NCI-H524 (cell line): Measurements from ENCODE around the gene CHST11.

ENCODE experiments used
- DNase-seq, 2 experiments: peaks; one replicate each; lab custom pipeline; 2025; lab: John Stamatoyannopoulos, UW

Gene CHST11

DNA sequence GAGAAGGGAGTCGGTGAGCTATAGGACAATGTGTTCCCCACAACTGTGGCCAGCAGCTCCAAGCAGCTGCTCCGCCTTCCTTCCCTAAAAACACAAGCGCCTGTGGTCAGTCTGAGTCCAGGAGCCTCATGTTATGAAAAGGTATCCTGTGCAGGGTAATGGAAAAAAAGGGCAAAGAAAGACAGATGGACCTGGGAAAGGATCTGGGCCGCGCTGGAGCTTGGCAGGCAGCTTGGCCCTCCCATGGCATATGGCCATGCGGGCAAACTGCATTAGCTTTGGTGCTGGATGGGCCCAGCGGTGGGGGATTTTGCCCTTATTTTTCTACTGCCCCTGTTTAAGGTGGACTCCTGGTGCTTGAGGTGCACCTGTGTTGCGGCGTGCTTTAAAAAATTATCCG lies 23.7 kb upstream of the CHST11 start:
- DNase-seq: peak; percentile 35 to 57

GRCh38 chr12:104434129-104434528 lies 22.6 kb upstream of the CHST11 start:
- DNase-seq: no peak

- DNase-seq: no peak
These were observed 21.6 kb upstream of the CHST11 start for GRCh38 chr12:104435175-104435574.

- DNase-seq: no peak
These were observed 21.0 kb upstream of the CHST11 start for GRCh38 chr12:104435765-104436164.

GRCh38 chr12:104436790-104437189 lies 20.0 kb upstream of the CHST11 start:
- DNase-seq: no peak

GRCh38 chr12:104438134-104438533 lies 18.6 kb upstream of the CHST11 start:
- no peak for DNase-seq

GRCh38 chr12:104439137-104439536 lies 17.6 kb upstream of the CHST11 start:
- DNase-seq: no peak

DNA sequence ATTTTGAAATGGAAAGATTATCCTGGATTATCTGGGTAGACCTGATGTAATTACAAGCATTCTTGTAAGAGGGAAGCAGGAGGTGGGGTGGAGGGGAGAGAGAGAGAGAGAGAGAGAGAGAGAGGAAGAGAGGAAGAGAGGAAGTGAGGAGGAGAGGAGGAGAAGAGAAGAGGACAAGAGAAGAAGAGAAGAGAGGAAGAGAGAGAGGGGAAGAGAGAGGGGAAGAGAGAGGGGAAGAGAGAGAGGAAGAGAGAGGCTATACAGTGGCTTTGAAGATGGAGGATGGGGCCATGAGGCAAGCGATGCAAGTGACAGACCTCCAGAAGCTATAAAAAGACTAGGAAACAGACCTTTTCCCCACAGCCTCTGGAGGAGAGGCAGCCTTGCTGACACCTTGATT lies 13.7 kb upstream of the CHST11 start:
- peak; percentile 52 to 78 for DNase-seq

- DNase-seq: no peak
These were observed 9.9 kb upstream of the CHST11 start for GRCh38 chr12:104446646-104447421.

- no peak for DNase-seq
These were observed 8.7 kb upstream of the CHST11 start for GRCh38 chr12:104448031-104448430.

DNA sequence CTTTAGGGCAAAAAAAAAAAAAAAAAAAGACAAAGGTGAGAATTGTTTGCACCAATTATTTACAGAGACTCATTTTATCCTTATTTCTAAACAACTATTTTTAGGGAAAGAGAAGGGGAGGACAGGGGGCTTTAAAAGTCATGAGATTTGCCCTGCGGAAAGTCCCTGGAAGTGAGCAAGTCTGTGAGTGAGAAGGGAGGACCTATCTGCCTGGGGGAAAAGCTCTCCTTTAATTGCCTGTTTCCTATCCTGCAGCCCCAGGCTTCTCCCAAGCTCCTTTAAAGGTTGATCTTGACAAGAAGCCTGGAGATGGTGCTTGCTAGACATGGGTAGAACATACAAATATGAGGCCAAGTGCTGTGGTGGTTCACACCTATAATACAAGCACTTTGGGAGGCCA lies 8.3 kb upstream of the CHST11 start:
- no peak for DNase-seq

GRCh38 chr12:104450700-104451099 lies 6.0 kb upstream of the CHST11 start:
- no peak for DNase-seq

GRCh38 chr12:104452087-104452486 lies 4.7 kb upstream of the CHST11 start:
- no peak for DNase-seq

DNA sequence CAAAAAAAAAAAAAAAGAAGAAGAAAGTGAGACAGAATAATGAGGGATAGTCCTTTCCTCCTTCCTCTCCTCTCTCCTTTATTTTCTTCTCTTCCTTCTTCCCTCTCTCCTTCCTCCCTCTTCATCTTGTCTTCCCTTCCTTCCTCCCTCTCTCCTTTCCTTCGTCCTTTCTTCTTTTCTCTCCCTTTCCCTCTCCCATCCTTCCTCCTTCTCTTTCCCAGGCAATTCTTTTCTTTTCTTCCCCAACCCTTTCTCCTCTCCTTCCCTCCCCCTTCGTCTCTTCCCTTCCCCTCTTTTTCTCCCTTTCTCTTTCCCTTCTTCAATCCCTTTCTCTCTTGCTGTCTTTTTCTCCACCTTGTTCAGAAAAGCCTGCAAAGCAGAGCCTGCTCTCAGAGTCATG lies 3.6 kb upstream of the CHST11 start:
- DNase-seq: no peak

- no peak for DNase-seq
These were observed 1.8 kb upstream of the CHST11 start for GRCh38 chr12:104454997-104455396.

DNA sequence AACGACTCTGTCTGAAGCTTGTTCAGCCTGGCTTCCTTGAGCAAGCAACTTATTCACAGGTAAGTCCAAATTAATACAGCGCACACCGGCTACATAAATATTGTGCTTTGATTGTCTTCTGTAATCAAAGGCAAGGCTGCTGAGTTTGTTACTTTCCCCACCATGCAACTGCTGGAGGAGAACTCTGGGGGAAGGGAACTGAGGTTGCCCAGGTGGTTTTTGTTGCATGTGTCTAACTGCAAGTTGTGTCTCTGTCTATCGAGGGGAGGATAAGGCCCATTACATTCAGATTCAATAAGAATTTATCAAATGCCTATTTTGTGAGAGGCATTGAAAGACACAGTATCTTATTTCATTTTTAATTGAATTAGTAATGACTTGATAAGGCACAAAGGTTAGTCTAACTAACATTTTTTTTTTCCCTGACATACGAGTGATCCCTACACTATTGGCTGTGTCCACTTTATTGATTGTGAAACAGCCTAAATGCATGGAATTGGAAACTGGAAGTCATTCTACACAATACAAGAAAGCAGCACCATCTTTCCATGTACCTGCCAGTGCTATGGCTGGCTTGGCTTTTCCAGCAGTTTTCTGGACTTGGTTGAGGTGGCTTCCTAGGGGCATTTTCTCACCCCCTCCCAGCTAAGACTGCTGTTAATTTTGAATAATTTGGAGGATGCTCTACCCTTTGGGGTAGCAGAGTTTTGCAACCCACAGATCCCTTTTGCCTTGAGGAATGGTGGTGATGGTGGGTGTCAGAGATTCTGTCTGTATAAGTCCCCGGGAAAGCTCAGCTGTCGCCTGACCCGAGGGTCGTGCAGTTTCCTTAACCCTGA lies 951 bp upstream of the CHST11 start:
- no peak for DNase-seq

GRCh38 chr12:104456950-104457745 lies 400 bp downstream of the CHST11 start:
- DNase-seq: peak; percentile 43 to 83

DNA sequence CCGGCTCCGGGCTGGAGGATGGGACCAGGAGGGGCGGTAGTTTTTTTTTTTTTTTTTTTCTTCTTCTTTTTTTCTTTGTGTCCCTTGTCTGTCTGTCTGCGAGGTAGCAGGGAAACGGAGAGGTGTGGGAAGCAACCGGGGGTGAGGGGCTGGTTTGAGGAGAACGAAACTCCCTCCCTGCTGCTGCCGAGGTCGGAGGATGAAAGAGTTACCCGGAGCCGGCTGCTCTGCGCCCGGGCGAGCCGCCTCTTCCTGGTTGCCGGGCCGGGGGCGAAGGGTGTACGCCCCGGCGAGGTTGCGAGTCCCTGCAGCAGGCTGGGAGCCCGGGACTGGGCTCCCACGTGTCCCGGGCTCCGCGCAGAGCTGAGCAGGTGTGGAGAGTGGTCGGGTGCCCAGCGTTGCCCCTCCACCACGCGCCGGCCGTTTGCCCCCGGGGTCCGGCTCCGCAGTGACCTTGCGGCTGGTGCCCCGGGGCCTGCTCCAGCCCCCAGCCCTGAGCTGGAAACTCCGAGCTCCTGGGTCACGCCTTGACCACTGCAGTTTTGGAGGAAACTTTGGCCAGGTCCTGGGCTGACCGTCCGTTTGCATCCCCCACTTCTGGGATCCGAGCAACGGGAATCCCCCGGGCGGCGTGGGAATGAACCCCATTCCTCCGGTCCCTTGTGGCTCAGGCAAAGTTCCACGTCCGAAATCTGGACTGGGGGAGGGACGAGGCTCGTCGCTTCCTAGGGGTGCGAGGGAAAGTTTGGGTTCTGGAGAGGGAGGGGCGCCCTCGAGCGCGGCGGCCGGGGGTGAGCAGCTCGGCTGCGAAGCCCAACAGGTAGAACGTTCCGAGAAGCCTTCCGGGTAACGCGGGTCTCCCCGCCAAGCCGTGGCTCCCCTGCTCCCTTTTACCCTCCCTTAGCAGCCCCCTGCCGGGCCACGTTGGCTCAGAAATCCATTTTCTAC lies 1.3 kb downstream of the CHST11 start:
- DNase-seq: peak in 1 of 2 experiments; percentile 22

DNA sequence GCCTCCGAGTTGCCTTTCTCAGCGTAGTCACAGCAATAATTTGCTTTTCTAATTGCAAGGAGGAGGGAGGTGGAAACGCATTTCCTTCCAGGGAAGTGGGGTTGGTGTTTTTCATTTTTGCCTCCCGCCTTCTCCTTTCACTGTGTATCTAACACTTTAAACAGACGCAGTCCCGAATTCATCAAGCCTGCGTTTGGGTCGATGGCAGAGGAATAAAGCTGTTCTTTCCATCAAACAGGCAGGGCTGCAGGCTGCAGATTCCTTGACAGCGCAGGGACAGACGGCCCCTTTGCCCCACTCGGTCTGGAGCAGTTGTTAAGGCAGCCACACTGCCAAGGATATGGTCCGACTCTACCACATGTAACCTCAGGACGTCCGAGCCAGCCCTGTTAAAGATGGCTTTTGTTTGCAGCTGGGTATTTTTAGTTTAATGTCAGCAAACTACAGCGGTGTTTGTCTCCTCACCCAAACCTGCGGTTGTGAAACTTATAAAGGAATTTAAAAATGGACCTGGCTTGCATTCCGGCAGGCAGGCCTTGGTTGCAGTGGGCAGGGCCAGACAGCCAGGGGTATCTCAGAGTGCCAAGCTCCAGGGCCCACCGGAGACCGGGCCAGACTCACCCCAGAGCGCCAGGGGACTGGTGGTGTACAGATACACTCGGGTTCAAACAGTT lies 2.1 kb downstream of the CHST11 start:
- DNase-seq: peak in 1 of 2 experiments; percentile 8

GRCh38 chr12:104459368-104459909 lies 2.7 kb downstream of the CHST11 start:
- DNase-seq: no peak
